ENCODE data around the gene PDGFC. TPM values are rescaled to one million over a fixed set of nuclear protein-coding genes. Genes with fewer than 3 reads are reported as not detected.

Gene PDGFC
- polyA plus RNA-seq (ENCODE audit: insufficient read depth in 1 of 5, insufficient read length in 5 of 5, low replicate concordance in 1 of 5): 10 to 100 TPM; 25.0 to 45.1 (median 43.4) TPM
- long read RNA-seq, donor 1, full-length matches to known transcripts: 12 of 19 reads
- long read RNA-seq, donor 1, partial matches to known transcripts: 7 of 19 reads
- long read RNA-seq, donor 1, other reads (novel, unspliced or antisense): 0 of 19 reads
- long read RNA-seq, donor 2, full-length matches to known transcripts: 5 of 5 reads
- long read RNA-seq, donor 2, partial matches to known transcripts: 0 of 5 reads
- long read RNA-seq, donor 2, other reads (novel, unspliced or antisense): 0 of 5 reads
- long read RNA-seq, donor 3, full-length matches to known transcripts: 2 of 2 reads
- long read RNA-seq, donor 3, partial matches to known transcripts: 0 of 2 reads
- long read RNA-seq, donor 3, other reads (novel, unspliced or antisense): 0 of 2 reads
- long read RNA-seq, donor 4, full-length matches to known transcripts: 5 of 5 reads
- long read RNA-seq, donor 4, partial matches to known transcripts: 0 of 5 reads
- long read RNA-seq, donor 4, other reads (novel, unspliced or antisense): 0 of 5 reads
- long read RNA-seq, donor 5, full-length matches to known transcripts: 9 of 15 reads
- long read RNA-seq, donor 5, partial matches to known transcripts: 6 of 15 reads
- long read RNA-seq, donor 5, other reads (novel, unspliced or antisense): 0 of 15 reads
- long read RNA-seq, donor 6, full-length matches to known transcripts: 13 of 13 reads
- long read RNA-seq, donor 6, partial matches to known transcripts: 0 of 13 reads
- long read RNA-seq, donor 6, other reads (novel, unspliced or antisense): 0 of 13 reads
- long read RNA-seq, donor 7, full-length matches to known transcripts: 4 of 4 reads
- long read RNA-seq, donor 7, partial matches to known transcripts: 0 of 4 reads
- long read RNA-seq, donor 7, other reads (novel, unspliced or antisense): 0 of 4 reads
- long read RNA-seq, donor 8, full-length matches to known transcripts: 4 of 4 reads
- long read RNA-seq, donor 8, partial matches to known transcripts: 0 of 4 reads
- long read RNA-seq, donor 8, other reads (novel, unspliced or antisense): 0 of 4 reads

- peak; percentile 62 to 65 for DNase-seq
These were observed at the start of gene PDGFC for GRCh38 chr4:156971676-156972378. Gene PDGFC, minus strand, starts transcription at chr4:156971799. Its CDS starts 896 bp downstream, at chr4:156970903.

GRCh38 chr4:157020882-157021281, 49.3 kb upstream of the PDGFC start:
- DNase-seq: no peak

- no peak for DNase-seq
These were observed 47.4 kb upstream of the PDGFC start for GRCh38 chr4:157018920-157019490.

- no peak for DNase-seq
These were observed 43.3 kb upstream of the PDGFC start for GRCh38 chr4:157014621-157015591.

GRCh38 chr4:157013656-157014055, 42.1 kb upstream of the PDGFC start:
- no peak for DNase-seq

GRCh38 chr4:157012781-157013180, 41.2 kb upstream of the PDGFC start:
- DNase-seq: no peak

GRCh38 chr4:157012296-157012695, 40.7 kb upstream of the PDGFC start:
- no peak for DNase-seq

GRCh38 chr4:157010630-157011029, 39.0 kb upstream of the PDGFC start:
- no peak for DNase-seq

GRCh38 chr4:157005831-157006230, 34.2 kb upstream of the PDGFC start:
- no peak for DNase-seq

GRCh38 chr4:157005193-157005592, 33.6 kb upstream of the PDGFC start:
- DNase-seq: no peak

- no peak for DNase-seq
These were observed 32.9 kb upstream of the PDGFC start for GRCh38 chr4:157004279-157005161.

- peak; percentile 71 to 75 for DNase-seq
These were observed 27.5 kb upstream of the PDGFC start for GRCh38 chr4:156999175-156999517.

- DNase-seq: no peak
These were observed 27.0 kb upstream of the PDGFC start for GRCh38 chr4:156998500-156999174.

GRCh38 chr4:156992943-156993342, 21.3 kb upstream of the PDGFC start:
- DNase-seq: no peak

GRCh38 chr4:156991161-156991560, 19.6 kb upstream of the PDGFC start:
- no peak for DNase-seq

- DNase-seq: no peak
These were observed 11.8 kb upstream of the PDGFC start for GRCh38 chr4:156983366-156983765.

GRCh38 chr4:156981262-156981769, 9.7 kb upstream of the PDGFC start:
- no peak for DNase-seq

All from right lung (tissue), 10 donors.